Measurements from ENCODE around the gene LLGL2.

LLGL2 gene

GRCh38 chr17:75500419-75501216 lies 24.9 kb upstream of the LLGL2 start:
- no peaks in the 10 kb centered on the region for H3K27me3 ChIP-seq (replicated peaks; ENCODE audit: insufficient read depth, low read length)
- H3K4me2 ChIP-seq (ENCODE audit: low read depth, low read length), result no peak overlapping the region
- no peak for DNase-seq
- H3K36me3 ChIP-seq (replicated peaks; ENCODE audit: insufficient read depth, low read length), result no peaks in the 10 kb centered on the region
- H3K27ac ChIP-seq (ENCODE audit: low read length), result no peak overlapping the region
- H3K4me3 ChIP-seq (ENCODE audit: low read length), result no peak overlapping the region
- H4K20me1 ChIP-seq (ENCODE audit: insufficient read depth, low read length), result no peaks in the 10 kb centered on the region
- no peaks in the 10 kb centered on the region for H3K9me2 ChIP-seq (replicated peaks; ENCODE audit: insufficient read depth, low read length)
- no peaks in the 10 kb centered on the region for H3F3A ChIP-seq (ENCODE audit: insufficient read depth, low read length)
- no peak for TF ChIP-seq CTCF (IDR thresholded peaks at IDR 0.05; ENCODE audit: low read length)
- no peak for TF ChIP-seq EZH2 (optimal IDR thresholded peaks at IDR 0.05; ENCODE audit: low read depth, low read length)
- no peak for TF ChIP-seq EZH2phosphoT487 (IDR thresholded peaks at IDR 0.05; ENCODE audit: low read length)
- H3K4me1 ChIP-seq (ENCODE audit: low read length), result no peaks in the 10 kb centered on the region
- no peak overlapping the region for H2AFZ ChIP-seq (ENCODE audit: low read length)
- no peak overlapping the region for H3K9ac ChIP-seq (ENCODE audit: low read length)
- no peaks in the 10 kb centered on the region for H3K9me3 ChIP-seq (replicated peaks; ENCODE audit: insufficient read depth, low read length)
- no peaks in the 10 kb centered on the region for H3K79me2 ChIP-seq (ENCODE audit: low read length)

GRCh38 chr17:75501378-75502071 lies 24.0 kb upstream of the LLGL2 start:
- Histone ChIP-seq H2AFZ (ENCODE audit: low read length) (no peak overlapping the region), H3K9me2 (replicated peaks; ENCODE audit: insufficient read depth, low read length) (no peaks in the 10 kb centered on the region), H3K4me3 (ENCODE audit: low read length) (no peak overlapping the region), H4K20me1 (ENCODE audit: insufficient read depth, low read length) (no peaks in the 10 kb centered on the region), H3K9me3 (replicated peaks; ENCODE audit: insufficient read depth, low read length) (no peaks in the 10 kb centered on the region), H3K4me1 (ENCODE audit: low read length) (no peaks in the 10 kb centered on the region), H3K9ac (ENCODE audit: low read length) (no peak overlapping the region), H3F3A (ENCODE audit: insufficient read depth, low read length) (no peaks in the 10 kb centered on the region), H3K79me2 (ENCODE audit: low read length) (no peaks in the 10 kb centered on the region), H3K4me2 (ENCODE audit: low read depth, low read length) (no peak overlapping the region), H3K27ac (ENCODE audit: low read length) (no peak overlapping the region), H3K27me3 (replicated peaks; ENCODE audit: insufficient read depth, low read length) (no peaks in the 10 kb centered on the region), H3K36me3 (replicated peaks; ENCODE audit: insufficient read depth, low read length) (no peaks in the 10 kb centered on the region)
- TF ChIP-seq EZH2phosphoT487 (IDR thresholded peaks at IDR 0.05; ENCODE audit: low read length) (no peak), CTCF (IDR thresholded peaks at IDR 0.05; ENCODE audit: low read length) (no peak), EZH2 (optimal IDR thresholded peaks at IDR 0.05; ENCODE audit: low read depth, low read length) (no peak)
- DNase-seq, result no peak

GRCh38 chr17:75502072-75502720 lies 23.3 kb upstream of the LLGL2 start:
- Histone ChIP-seq H3K9me2 (replicated peaks; ENCODE audit: insufficient read depth, low read length) (no peaks in the 10 kb centered on the region), H3K4me3 (ENCODE audit: low read length) (no peak overlapping the region), H3K9me3 (replicated peaks; ENCODE audit: insufficient read depth, low read length) (no peaks in the 10 kb centered on the region), H3K36me3 (replicated peaks; ENCODE audit: insufficient read depth, low read length) (no peaks in the 10 kb centered on the region), H3K27me3 (replicated peaks; ENCODE audit: insufficient read depth, low read length) (no peaks in the 10 kb centered on the region), H3K9ac (ENCODE audit: low read length) (no peak overlapping the region), H4K20me1 (ENCODE audit: insufficient read depth, low read length) (no peaks in the 10 kb centered on the region), H3K4me2 (ENCODE audit: low read depth, low read length) (no peak overlapping the region), H3F3A (ENCODE audit: insufficient read depth, low read length) (no peaks in the 10 kb centered on the region), H2AFZ (ENCODE audit: low read length) (no peak overlapping the region), H3K4me1 (ENCODE audit: low read length) (no peaks in the 10 kb centered on the region), H3K27ac (ENCODE audit: low read length) (no peak overlapping the region), H3K79me2 (ENCODE audit: low read length) (no peaks in the 10 kb centered on the region)
- no peak for DNase-seq
- TF ChIP-seq CTCF (IDR thresholded peaks at IDR 0.05; ENCODE audit: low read length) (no peak), EZH2phosphoT487 (IDR thresholded peaks at IDR 0.05; ENCODE audit: low read length) (no peak), EZH2 (optimal IDR thresholded peaks at IDR 0.05; ENCODE audit: low read depth, low read length) (no peak)

Data from MM.1S (cell line).